Stimulated activated naive B cell treated with anti-CD40 and anti-IgM and Interleukin-4, amounts not matched to agents 10 μg/mL and 1 μg/mL and 100 μg/mL, for 72 hours (primary cell): Measurements from ENCODE around the gene COL15A1.
"Not testable (repeated sequence)": the region's sequence is repeated elsewhere in the genome, so short reads cannot be mapped to it uniquely, and the experiment has no call there.

ENCODE experiments used
- ATAC-seq, 2 donors: fragments of 150-1000 bp; cut with Tn5 transposase; replicated peaks; 2 replicates each; pipeline ENCODE4 v1.10.0; 2021; ENCODE audit warnings: moderate library complexity in 1 of 2
- DNase-seq: peaks from one replicate; pipeline ENCODE4 v3.0.0; 2021
- H3K27ac Mint-ChIP-seq: one replicate; pipeline ENCODE4 v1.8.0; 2022; ENCODE audit warnings: mild to moderate bottlenecking, mixed read lengths
- H3K27me3 Mint-ChIP-seq, 2 donors: one replicate each; pipeline ENCODE4 v1.8.0; 2022; ENCODE audit warnings: mixed read lengths in 2 of 2
- H3K36me3 Mint-ChIP-seq, 2 donors: one replicate each; pipeline ENCODE4 v1.8.0; 2022; ENCODE audit warnings: mixed read lengths in 2 of 2, mild to moderate bottlenecking in 1 of 2
- H3K4me1 Mint-ChIP-seq, 2 donors: one replicate each; pipeline ENCODE4 v1.8.0; 2022; ENCODE audit warnings: mixed read lengths in 2 of 2, mild to moderate bottlenecking in 1 of 2
- H3K4me3 Mint-ChIP-seq, 2 donors: one replicate each; pipeline ENCODE4 v1.8.0; 2022; ENCODE audit warnings: mild to moderate bottlenecking in 2 of 2, mixed read lengths in 2 of 2, moderate library complexity in 1 of 2
- H3K9me3 Mint-ChIP-seq, 2 donors: one replicate each; pipeline ENCODE4 v1.8.0; 2022; ENCODE audit warnings: mixed read lengths in 2 of 2, mild to moderate bottlenecking in 1 of 2

COL15A1 gene

DNA sequence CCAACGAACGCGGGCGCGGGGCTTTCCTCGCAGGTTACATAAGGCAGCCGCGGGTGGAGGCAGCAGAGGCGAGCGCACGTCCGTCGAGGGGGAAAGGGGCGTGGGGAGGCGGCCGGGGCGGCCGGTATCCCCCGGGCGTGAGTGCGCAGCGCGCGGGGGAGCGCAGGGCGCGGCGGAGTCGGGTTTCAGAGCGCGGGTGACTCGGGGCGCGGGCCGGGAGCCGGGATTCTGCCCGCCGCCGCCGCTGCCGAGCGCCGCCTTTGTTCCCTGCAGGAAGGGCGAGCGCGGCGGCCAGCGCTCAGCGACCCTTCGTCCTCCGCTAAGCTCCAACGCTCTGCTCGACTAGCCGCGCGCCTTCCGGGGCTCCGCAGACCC, at the start of gene COL15A1:
Gene COL15A1 (plus strand): TSS at position 226 of the 375 bp plus-strand sequence. CDS start 155 bp downstream, outside the sequence.
- Mint-ChIP-seq H3K4me3 (peak within 1 kb of the TSS; percentile 68 to 71), H3K4me1 (peaks cover 9 to 17% of the 10 kb centered on the region in 2 donors), H3K9me3 (no peaks in the 10 kb centered on the region), H3K27me3 (peaks cover 53 to 72% of the 10 kb centered on the region in 2 donors), H3K27ac (no peak within 1 kb of the TSS), H3K36me3 (no peaks in the 10 kb centered on the region)
- no peak for DNase-seq
- ATAC-seq: no peak

- peaks cover 0 to 6% of the 10 kb centered on the region in 2 donors for H3K9me3 Mint-ChIP-seq
- no peaks in the 10 kb centered on the region for H3K36me3 Mint-ChIP-seq
- ATAC-seq (no peak), DNase-seq (no peak)
- no peak overlapping the region for H3K27ac Mint-ChIP-seq
- H3K4me1 Mint-ChIP-seq: no peaks in the 10 kb centered on the region
- H3K27me3 Mint-ChIP-seq: peaks cover 0 to 20% of the 10 kb centered on the region in 2 donors
- H3K4me3 Mint-ChIP-seq: no peak overlapping the region
These were observed 49.5 kb upstream of the COL15A1 start for GRCh38 chr9:98894171-98894570.

GRCh38 chr9:98894761-98895160, 48.9 kb upstream of the COL15A1 start:
- no peak overlapping the region for H3K4me3 Mint-ChIP-seq
- peaks cover 0 to 20% of the 10 kb centered on the region in 2 donors for H3K27me3 Mint-ChIP-seq
- no peaks in the 10 kb centered on the region for H3K4me1 Mint-ChIP-seq
- DNase-seq: no peak
- no peak for ATAC-seq
- peaks cover 0 to 6% of the 10 kb centered on the region in 2 donors for H3K9me3 Mint-ChIP-seq
- no peaks in the 10 kb centered on the region for H3K36me3 Mint-ChIP-seq
- H3K27ac Mint-ChIP-seq: no peak overlapping the region

- no peaks in the 10 kb centered on the region for H3K4me1 Mint-ChIP-seq
- peaks cover 0 to 14% of the 10 kb centered on the region in 2 donors for H3K27me3 Mint-ChIP-seq
- H3K36me3 Mint-ChIP-seq: no peaks in the 10 kb centered on the region
- H3K4me3 Mint-ChIP-seq: no peak overlapping the region
- H3K9me3 Mint-ChIP-seq: peaks cover 0 to 4% of the 10 kb centered on the region in 2 donors
- ATAC-seq (no peak), DNase-seq (no peak)
- H3K27ac Mint-ChIP-seq: no peak overlapping the region
These were observed 47.1 kb upstream of the COL15A1 start for GRCh38 chr9:98896632-98897031.

DNA sequence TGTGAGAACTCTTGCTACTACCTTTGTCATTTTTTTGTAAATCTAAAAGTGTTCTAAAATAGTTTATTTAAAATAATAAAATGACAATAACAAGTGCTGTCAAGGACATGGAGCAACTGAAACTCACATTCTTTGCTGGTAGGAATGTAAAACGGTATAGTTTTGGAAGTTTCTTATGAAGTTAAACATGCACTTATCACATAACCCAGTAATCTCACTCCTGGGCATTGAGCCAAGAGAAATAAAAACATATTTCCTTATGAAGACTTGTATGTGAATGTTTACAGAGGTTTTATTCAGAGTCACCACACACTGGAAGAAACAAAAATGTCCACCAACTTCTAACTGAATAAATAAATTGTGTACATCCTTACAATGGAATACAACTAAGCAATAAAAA, 46.0 kb upstream of the COL15A1 start:
- Mint-ChIP-seq H3K27me3 (peaks cover 0 to 14% of the 10 kb centered on the region in 2 donors), H3K4me3 (no peak overlapping the region), H3K36me3 (no peaks in the 10 kb centered on the region), H3K4me1 (no peaks in the 10 kb centered on the region), H3K27ac (no peak overlapping the region), H3K9me3 (peaks cover 0 to 4% of the 10 kb centered on the region in 2 donors)
- no peak for DNase-seq
- ATAC-seq: no peak

GRCh38 chr9:98899408-98900056, 44.2 kb upstream of the COL15A1 start:
- peak in 1 of 2 donors; percentile 34 for ATAC-seq
- no peak for DNase-seq
- Mint-ChIP-seq H3K4me3 (no peak overlapping the region), H3K27me3 (peaks cover 9 to 17% of the 10 kb centered on the region in 2 donors), H3K36me3 (no peaks in the 10 kb centered on the region), H3K4me1 (no peaks in the 10 kb centered on the region), H3K27ac (no peak overlapping the region), H3K9me3 (peaks cover 0 to 4% of the 10 kb centered on the region in 2 donors)

- H3K4me1 Mint-ChIP-seq: no peaks in the 10 kb centered on the region
- DNase-seq: no peak
- no peak overlapping the region for H3K4me3 Mint-ChIP-seq
- H3K27me3 Mint-ChIP-seq: peaks cover 12 to 17% of the 10 kb centered on the region in 2 donors
- H3K9me3 Mint-ChIP-seq: peaks cover 0 to 4% of the 10 kb centered on the region in 2 donors
- H3K36me3 Mint-ChIP-seq: no peaks in the 10 kb centered on the region
- H3K27ac Mint-ChIP-seq: no peak overlapping the region
- ATAC-seq: no peak
These were observed 43.5 kb upstream of the COL15A1 start for GRCh38 chr9:98900244-98900643.

DNA sequence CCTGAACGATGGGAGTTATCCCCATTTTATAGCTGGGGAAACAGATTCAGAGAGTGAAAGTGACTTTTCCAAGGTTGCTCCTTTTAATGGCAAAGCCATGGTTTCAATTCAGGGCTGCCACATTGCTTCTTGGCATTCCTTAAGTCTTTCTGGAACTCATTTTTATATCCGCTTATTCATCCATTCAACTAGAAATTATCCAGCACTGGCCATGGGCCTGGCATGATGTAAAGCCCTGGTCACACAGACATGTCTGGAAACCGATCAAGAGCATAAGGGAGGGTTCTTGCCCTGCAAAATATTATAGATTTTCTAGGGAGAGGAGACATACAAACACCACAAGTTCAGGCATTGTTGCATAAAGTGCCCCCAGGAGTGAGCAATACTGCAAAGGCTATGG, 43.0 kb upstream of the COL15A1 start:
- Mint-ChIP-seq H3K36me3 (no peaks in the 10 kb centered on the region), H3K27ac (no peak overlapping the region), H3K4me1 (no peaks in the 10 kb centered on the region), H3K9me3 (peaks cover 0 to 4% of the 10 kb centered on the region in 2 donors), H3K4me3 (no peak overlapping the region), H3K27me3 (peaks cover 14 to 16% of the 10 kb centered on the region in 2 donors)
- ATAC-seq: no peak
- no peak for DNase-seq

GRCh38 chr9:98901843-98902242, 41.9 kb upstream of the COL15A1 start:
- not testable (repeated sequence) for H3K4me3 Mint-ChIP-seq, ATAC-seq, H3K9me3 Mint-ChIP-seq, H3K27ac Mint-ChIP-seq, H3K36me3 Mint-ChIP-seq, H3K4me1 Mint-ChIP-seq, DNase-seq
- peaks cover 6 to 23% of the 10 kb centered on the region in 2 donors for H3K27me3 Mint-ChIP-seq

GRCh38 chr9:98902516-98902915, 41.2 kb upstream of the COL15A1 start:
- Mint-ChIP-seq H3K27ac (no peak overlapping the region), H3K36me3 (no peaks in the 10 kb centered on the region), H3K4me1 (no peaks in the 10 kb centered on the region), H3K9me3 (no peaks in the 10 kb centered on the region), H3K27me3 (peaks cover 6 to 24% of the 10 kb centered on the region in 2 donors), H3K4me3 (no peak overlapping the region)
- DNase-seq (no peak), ATAC-seq (no peak)

DNA sequence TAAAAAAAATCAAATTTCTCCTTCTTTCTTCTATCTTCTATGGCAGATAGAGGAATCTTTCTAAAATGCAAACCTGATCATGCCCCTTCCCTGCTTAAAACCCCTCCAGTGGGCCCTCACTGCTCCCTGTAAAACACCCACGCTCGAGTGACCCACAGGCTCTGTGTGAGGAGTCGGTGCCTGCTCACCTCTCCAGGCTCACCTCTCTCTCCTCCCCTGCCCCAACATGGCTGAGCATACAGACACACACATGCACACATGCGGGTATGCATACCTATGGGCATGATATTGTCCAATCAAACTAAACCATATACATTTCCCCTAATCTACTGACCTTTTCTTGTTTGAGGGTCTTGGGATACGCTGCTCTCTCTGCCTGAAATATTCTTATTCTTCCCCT, 40.8 kb upstream of the COL15A1 start:
- Mint-ChIP-seq H3K27ac (no peak overlapping the region), H3K9me3 (no peaks in the 10 kb centered on the region), H3K4me3 (no peak overlapping the region), H3K36me3 (no peaks in the 10 kb centered on the region), H3K4me1 (no peaks in the 10 kb centered on the region), H3K27me3 (peaks cover 6 to 24% of the 10 kb centered on the region in 2 donors)
- no peak for DNase-seq
- no peak for ATAC-seq

- ATAC-seq: no peak
- no peak overlapping the region for H3K27ac Mint-ChIP-seq
- H3K9me3 Mint-ChIP-seq: no peaks in the 10 kb centered on the region
- H3K4me1 Mint-ChIP-seq: no peaks in the 10 kb centered on the region
- no peak overlapping the region for H3K4me3 Mint-ChIP-seq
- H3K36me3 Mint-ChIP-seq: no peaks in the 10 kb centered on the region
- H3K27me3 Mint-ChIP-seq: peaks cover 6 to 24% of the 10 kb centered on the region in 2 donors
- no peak for DNase-seq
These were observed 39.7 kb upstream of the COL15A1 start for GRCh38 chr9:98903961-98904411.

DNA sequence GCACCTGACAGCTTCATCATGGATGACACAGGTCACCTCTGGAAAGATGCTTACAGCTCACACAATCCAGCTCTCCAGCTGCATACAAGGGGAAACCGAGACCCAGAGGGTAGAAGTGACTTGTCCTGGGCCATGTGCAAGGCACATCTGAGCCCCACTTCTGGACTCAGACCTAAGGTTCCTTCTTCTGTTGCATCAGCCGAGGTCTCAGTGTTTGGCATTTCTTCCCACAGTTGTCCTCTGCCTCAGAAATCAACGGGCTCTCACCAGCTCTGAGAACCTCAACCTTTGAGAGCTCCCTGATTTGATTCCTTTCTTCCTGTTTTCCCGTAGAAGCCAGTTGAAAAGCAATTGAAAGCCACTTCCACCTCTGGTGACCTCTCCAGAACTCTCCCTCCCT, 38.7 kb upstream of the COL15A1 start:
- H3K36me3 Mint-ChIP-seq: no peaks in the 10 kb centered on the region
- no peak overlapping the region for H3K27ac Mint-ChIP-seq

DNA sequence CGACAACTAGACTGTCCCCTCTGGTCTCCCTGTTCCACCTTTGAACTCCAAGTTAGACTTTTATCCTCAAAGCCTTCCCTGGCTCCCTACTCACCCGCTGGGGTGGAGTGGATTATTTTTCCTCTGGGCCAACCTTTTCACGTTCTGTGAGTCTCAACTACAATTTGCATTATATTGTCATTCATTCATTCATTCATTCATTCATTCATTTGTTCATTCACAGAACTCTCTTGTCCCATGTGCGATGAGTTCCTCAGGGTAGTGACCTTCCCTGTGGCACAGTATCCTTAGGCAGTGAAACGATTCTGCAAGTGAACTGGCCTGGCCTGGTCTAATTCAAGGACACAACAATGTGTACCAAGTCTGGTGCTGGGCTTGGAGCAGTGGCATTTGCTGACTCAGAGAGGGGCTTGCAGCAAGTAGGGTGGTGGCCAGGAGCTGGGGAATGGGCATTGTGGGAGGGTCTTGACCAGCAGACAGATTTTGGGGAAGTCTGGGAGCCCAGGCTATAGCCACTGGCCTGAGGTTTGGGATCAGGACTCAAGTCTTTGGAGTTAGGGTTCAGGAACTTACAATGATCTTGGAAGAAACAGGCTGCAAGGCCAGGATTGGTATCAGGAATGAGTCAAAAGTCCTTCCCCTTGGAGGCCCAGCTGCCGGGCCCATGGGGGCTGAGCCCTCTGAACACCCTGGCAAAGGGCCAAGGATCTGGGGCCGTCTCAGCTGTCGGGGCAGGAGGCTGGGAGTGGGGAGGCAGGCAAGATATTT, 37.2 kb upstream of the COL15A1 start:
- Mint-ChIP-seq H3K4me3 (no peak overlapping the region), H3K27me3 (peaks cover 6 to 24% of the 10 kb centered on the region in 2 donors), H3K27ac (no peak overlapping the region), H3K4me1 (no peaks in the 10 kb centered on the region), H3K9me3 (no peaks in the 10 kb centered on the region), H3K36me3 (no peaks in the 10 kb centered on the region)
- ATAC-seq (no peak), DNase-seq (no peak)

More for the DNA sequence above, 38.7 kb upstream of the COL15A1 start:
- Mint-ChIP-seq H3K9me3 (no peaks in the 10 kb centered on the region), H3K4me3 (no peak overlapping the region), H3K27me3 (peaks cover 6 to 24% of the 10 kb centered on the region in 2 donors), H3K4me1 (no peaks in the 10 kb centered on the region)
- DNase-seq: no peak
- ATAC-seq: no peak

DNA sequence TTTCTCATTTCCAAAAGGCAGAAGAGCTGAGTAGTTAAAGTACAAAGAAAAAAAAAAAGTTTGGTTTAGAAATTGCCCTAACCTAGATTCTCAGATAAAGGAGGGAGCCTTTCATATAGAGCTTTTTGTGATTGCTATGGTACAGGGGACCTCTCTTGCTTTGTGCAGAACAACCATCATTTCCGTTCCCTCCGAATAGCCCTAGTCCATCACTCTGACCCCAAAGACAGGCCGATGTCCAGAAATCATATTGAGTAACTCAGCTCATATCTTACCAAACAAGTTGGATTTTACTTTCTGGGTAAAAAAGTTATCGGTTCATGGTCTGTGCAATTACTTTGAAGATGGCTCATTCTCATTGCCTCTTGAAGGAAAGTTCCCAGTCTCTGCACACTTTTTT, 36.7 kb upstream of the COL15A1 start:
- no peak for DNase-seq
- peaks cover 6 to 24% of the 10 kb centered on the region in 2 donors for H3K27me3 Mint-ChIP-seq
- ATAC-seq: no peak

More for the DNA sequence above, 36.7 kb upstream of the COL15A1 start:
- no peak overlapping the region for H3K27ac Mint-ChIP-seq
- no peaks in the 10 kb centered on the region for H3K36me3 Mint-ChIP-seq
- no peaks in the 10 kb centered on the region for H3K4me1 Mint-ChIP-seq
- no peak overlapping the region for H3K4me3 Mint-ChIP-seq
- no peaks in the 10 kb centered on the region for H3K9me3 Mint-ChIP-seq
